SJCRH30 (cell line): Measurements from ENCODE around the gene DSTN. TPM values are rescaled to one million over a fixed set of nuclear protein-coding genes. Genes with fewer than 3 reads are reported as not detected.

ENCODE experiments used
- DNase-seq, 2 experiments: peaks; one replicate each; pipeline ENCODE4 v3.0.0-alpha.2; 2015 to 2020
- H3K27ac ChIP-seq: fragments of 250-450 bp; sonication (Bioruptor Pico); 2 replicates; pipeline ENCODE4 v1.5.1; 2020; ENCODE audit warnings: mild to moderate bottlenecking, moderate library complexity
- H3K27me3 ChIP-seq: fragments of 250-450 bp; sonication (Bioruptor Pico); 2 replicates; pipeline ENCODE4 v1.5.1; 2020; ENCODE audit warnings: mild to moderate bottlenecking, moderate library complexity
- H3K36me3 ChIP-seq: fragments of 250-450 bp; sonication (Bioruptor Pico); 2 replicates; pipeline ENCODE4 v1.5.1; 2020; ENCODE audit warnings: mild to moderate bottlenecking, moderate library complexity
- H3K4me1 ChIP-seq: fragments of 250-450 bp; sonication (Bioruptor Pico); 2 replicates; pipeline ENCODE4 v1.5.1; 2020; ENCODE audit warnings: mild to moderate bottlenecking, moderate library complexity
- H3K4me3 ChIP-seq: fragments of 250-450 bp; sonication (Bioruptor Pico); 2 replicates; pipeline ENCODE4 v1.5.1; 2020; ENCODE audit warnings: mild to moderate bottlenecking, moderate library complexity
- H3K9me3 ChIP-seq: fragments of 250-450 bp; sonication (Bioruptor Pico); replicated peaks from 2 replicates; pipeline ENCODE4 v1.5.1; 2020; ENCODE audit warnings: mild to moderate bottlenecking, moderate library complexity
- total RNA-seq: library from RNA; depleted of rRNA; stranded (reverse); fragments of >200 nt; shearing (Covaris generic); gene quantifications from 2 replicates; pipeline ENCODE4 v1.2.3, GENCODE V29; 2014

The DSTN gene
- total RNA-seq, 1 experiment from 2014 or later, result 117 TPM

GRCh38 chr20:17559338-17559737, 10.5 kb upstream of the DSTN start:
- Histone ChIP-seq H3K36me3 (no peaks in the 10 kb centered on the region), H3K27me3 (no peaks in the 10 kb centered on the region), H3K4me3 (no peak overlapping the region), H3K27ac (no peak overlapping the region), H3K4me1 (peaks cover 25% of the 10 kb centered on the region), H3K9me3 (no peaks in the 10 kb centered on the region)
- no peak for DNase-seq

- no peak for DNase-seq
- H3K36me3 ChIP-seq, result no peaks in the 10 kb centered on the region
- no peaks in the 10 kb centered on the region for H3K9me3 ChIP-seq
- peaks cover 25% of the 10 kb centered on the region for H3K4me1 ChIP-seq
- H3K27ac ChIP-seq, result no peak overlapping the region
- H3K27me3 ChIP-seq, result no peaks in the 10 kb centered on the region
- H3K4me3 ChIP-seq, result no peak overlapping the region
Observed at GRCh38 chr20:17560344-17561074, 9.4 kb upstream of the DSTN start.

- no peak overlapping the region for H3K27ac ChIP-seq
- no peaks in the 10 kb centered on the region for H3K36me3 ChIP-seq
- H3K27me3 ChIP-seq, result no peaks in the 10 kb centered on the region
- DNase-seq, result no peak
- H3K4me1 ChIP-seq, result peaks cover 15% of the 10 kb centered on the region
- H3K9me3 ChIP-seq, result no peaks in the 10 kb centered on the region
- H3K4me3 ChIP-seq, result no peak overlapping the region
Observed at GRCh38 chr20:17562804-17563305, 7.0 kb upstream of the DSTN start.

GRCh38 chr20:17565169-17565845, 4.6 kb upstream of the DSTN start:
- DNase-seq, result no peak
- Histone ChIP-seq H3K27ac (no peak overlapping the region), H3K27me3 (no peaks in the 10 kb centered on the region), H3K36me3 (no peaks in the 10 kb centered on the region), H3K4me1 (peaks cover 5% of the 10 kb centered on the region; the same call in 1 of the 2 replicates), H3K9me3 (no peaks in the 10 kb centered on the region), H3K4me3 (no peak overlapping the region)

- no peak for DNase-seq
- Histone ChIP-seq H3K4me3 (no peak overlapping the region), H3K27me3 (no peaks in the 10 kb centered on the region), H3K9me3 (no peaks in the 10 kb centered on the region), H3K27ac (no peak overlapping the region), H3K4me1 (peaks cover 9% of the 10 kb centered on the region; the same call in 1 of the 2 replicates), H3K36me3 (no peaks in the 10 kb centered on the region)
Observed at GRCh38 chr20:17566345-17566744, 3.5 kb upstream of the DSTN start.

- DNase-seq, result peak in 1 of 2 experiments; percentile 13
- no peaks in the 10 kb centered on the region for H3K9me3 ChIP-seq
- no peaks in the 10 kb centered on the region for H3K36me3 ChIP-seq
- peaks cover 9% of the 10 kb centered on the region; the same call in 1 of the 2 replicates for H3K4me1 ChIP-seq
- H3K27me3 ChIP-seq, result no peaks in the 10 kb centered on the region
- H3K27ac ChIP-seq, result peak overlapping the region; percentile 68
- peak overlapping the region; percentile 93 for H3K4me3 ChIP-seq
Observed at GRCh38 chr20:17568045-17568788, 1.7 kb upstream of the DSTN start.

GRCh38 chr20:17568972-17569521, 828 bp upstream of the DSTN start:
- Histone ChIP-seq H3K9me3 (no peaks in the 10 kb centered on the region), H3K36me3 (no peaks in the 10 kb centered on the region), H3K4me1 (peaks cover 9% of the 10 kb centered on the region; the same call in 1 of the 2 replicates), H3K4me3 (peak overlapping the region; percentile 93), H3K27me3 (no peaks in the 10 kb centered on the region), H3K27ac (peak overlapping the region; percentile 68)
- DNase-seq, result peak; percentile 82 to 86

- peak; percentile 45 to 62 for DNase-seq
- H3K27me3 ChIP-seq, result no peaks in the 10 kb centered on the region
- peaks cover 9% of the 10 kb centered on the region; the same call in 1 of the 2 replicates for H3K4me1 ChIP-seq
- H3K4me3 ChIP-seq, result peak overlapping the region; percentile 93
- no peaks in the 10 kb centered on the region for H3K36me3 ChIP-seq
- H3K27ac ChIP-seq, result peak overlapping the region; percentile 43; the same call in 1 of the 2 replicates
- no peaks in the 10 kb centered on the region for H3K9me3 ChIP-seq
Observed at GRCh38 chr20:17570347-17571152, 675 bp downstream of the DSTN start.

- Histone ChIP-seq H3K36me3 (no peaks in the 10 kb centered on the region), H3K4me1 (peaks cover 9% of the 10 kb centered on the region; the same call in 1 of the 2 replicates), H3K27me3 (no peaks in the 10 kb centered on the region), H3K9me3 (no peaks in the 10 kb centered on the region), H3K27ac (no peak overlapping the region), H3K4me3 (peak overlapping the region; percentile 93)
- DNase-seq, result no peak
Observed at GRCh38 chr20:17571153-17571527, 1.3 kb downstream of the DSTN start.

GRCh38 chr20:17572034-17572638, 2.3 kb downstream of the DSTN start:
- Histone ChIP-seq H3K27me3 (no peaks in the 10 kb centered on the region), H3K27ac (no peak overlapping the region), H3K4me1 (peaks cover 9% of the 10 kb centered on the region; the same call in 1 of the 2 replicates), H3K36me3 (no peaks in the 10 kb centered on the region), H3K4me3 (no peak overlapping the region), H3K9me3 (no peaks in the 10 kb centered on the region)
- DNase-seq, result no peak

- DNase-seq, result no peak
- H3K4me3 ChIP-seq, result no peak overlapping the region
- H3K4me1 ChIP-seq, result peaks cover 4% of the 10 kb centered on the region; the same call in 1 of the 2 replicates
- H3K36me3 ChIP-seq, result no peaks in the 10 kb centered on the region
- H3K9me3 ChIP-seq, result no peaks in the 10 kb centered on the region
- no peaks in the 10 kb centered on the region for H3K27me3 ChIP-seq
- H3K27ac ChIP-seq, result no peak overlapping the region
Observed at GRCh38 chr20:17573463-17573862, 3.6 kb downstream of the DSTN start.

- no peaks in the 10 kb centered on the region for H3K9me3 ChIP-seq
- H3K27ac ChIP-seq, result no peak overlapping the region
- H3K36me3 ChIP-seq, result no peaks in the 10 kb centered on the region
- DNase-seq, result no peak
- no peak overlapping the region for H3K4me3 ChIP-seq
- H3K4me1 ChIP-seq, result no peaks in the 10 kb centered on the region; the same call in 1 of the 2 replicates
- no peaks in the 10 kb centered on the region for H3K27me3 ChIP-seq
Observed at GRCh38 chr20:17576215-17576614, 6.3 kb downstream of the DSTN start.

- no peaks in the 10 kb centered on the region for H3K9me3 ChIP-seq
- H3K27me3 ChIP-seq, result no peaks in the 10 kb centered on the region
- H3K36me3 ChIP-seq, result no peaks in the 10 kb centered on the region
- H3K27ac ChIP-seq, result no peak overlapping the region
- no peaks in the 10 kb centered on the region; the same call in 1 of the 2 replicates for H3K4me1 ChIP-seq
- H3K4me3 ChIP-seq, result no peak overlapping the region
- no peak for DNase-seq
Observed at GRCh38 chr20:17579369-17580039, 9.6 kb downstream of the DSTN start.
